ENCODE results near the gene GRAMD2A.

GRAMD2A gene

GRCh38 chr15:72110355-72110754 lies 87.2 kb downstream of the GRAMD2A start:
- Histone ChIP-seq H3K4me3 (ENCODE audit: low read depth, low read length) (no peak overlapping the region), H3K36me3 (ENCODE audit: control insufficient read depth in 2 of 2, insufficient read depth in 1 of 2, low read length in 2 of 2) (no peaks in the 10 kb centered on the region; a peak in 1 of 3 replicates), H3K27ac (ENCODE audit: extremely low read depth, low read depth, low read length) (no peak overlapping the region), H3K9me3 (ENCODE audit: control insufficient read depth, insufficient read depth, low read depth, low read length) (no peaks in the 10 kb centered on the region), H3K4me1 (ENCODE audit: control insufficient read depth, insufficient read depth, low read length) (peaks cover 41% of the 10 kb centered on the region)
- ChIA-PET CTCF (no interaction called here), POLR2A (no interaction called here)
- no peak for TF ChIP-seq ZNF23 (tag by site-specific recombination; IDR thresholded peaks at IDR 0.05; ENCODE audit: borderline replicate concordance)
- TF ChIP-seq ZNF521 (tag by site-specific recombination; IDR thresholded peaks at IDR 0.05) = no peak
- no peak for TF ChIP-seq ZNF37A (tag by site-specific recombination; IDR thresholded peaks at IDR 0.05)
- no peak for TF ChIP-seq ZNF114 (tag by site-specific recombination; IDR thresholded peaks at IDR 0.05)
- no peak for TF ChIP-seq ZNF366 (tag by site-specific recombination; conservative IDR thresholded peaks at IDR 0.05)
- no peak for TF ChIP-seq FEZF1 (tag by site-specific recombination; IDR thresholded peaks at IDR 0.05)
- TF ChIP-seq ZNF629 (tag by site-specific recombination; IDR thresholded peaks at IDR 0.05) = no peak
- no peak for TF ChIP-seq OVOL3 (tag by site-specific recombination; IDR thresholded peaks at IDR 0.05)
- no peak for TF ChIP-seq ZNF157 (tag by site-specific recombination; IDR thresholded peaks at IDR 0.05)
- no peak for TF ChIP-seq ZNF221 (tag by site-specific recombination; IDR thresholded peaks at IDR 0.05; ENCODE audit: borderline replicate concordance)
- no peak for TF ChIP-seq RBAK (tag by site-specific recombination; IDR thresholded peaks at IDR 0.05)
- TF ChIP-seq ZNF211 (tag by site-specific recombination; IDR thresholded peaks at IDR 0.05; ENCODE audit: low read depth) = no peak
- TF ChIP-seq ZBTB8A (tag by site-specific recombination; IDR thresholded peaks at IDR 0.05) = no peak
- no peak for TF ChIP-seq ZNF311 (tag by site-specific recombination; IDR thresholded peaks at IDR 0.05; ENCODE audit: borderline replicate concordance)
- TF ChIP-seq ZNF660 (tag by site-specific recombination; IDR thresholded peaks at IDR 0.05) = no peak
- TF ChIP-seq ZNF645 (tag by site-specific recombination; IDR thresholded peaks at IDR 0.05) = no peak
- TF ChIP-seq ZSCAN4 (tag by site-specific recombination; IDR thresholded peaks at IDR 0.05) = no peak
- no peak for TF ChIP-seq ZBTB1 (tag by site-specific recombination; IDR thresholded peaks at IDR 0.05)

All from HEK293 (cell line).